ENCODE results near the gene ASXL2. TPM values are rescaled to one million over a fixed set of nuclear protein-coding genes. Genes with fewer than 3 reads are reported as not detected.

The ASXL2 gene
- total and polyA plus RNA-seq, 2 of the 13 experiments (the other 11 are each of a cell fraction or from before 2014, with no cell fraction given), result 12.1 to 19.2 TPM

GRCh38 chr2:25829828-25830227 is 48.5 kb downstream of the ASXL2 start (continued):
- TF ChIP-seq SNAI1 (CRISPR knock-in tag; IDR thresholded peaks at IDR 0.05; ENCODE audit: borderline replicate concordance) (no peak), HOXA9 (CRISPR knock-in tag; IDR thresholded peaks at IDR 0.05; ENCODE audit: borderline replicate concordance) (no peak), FOXO1 (CRISPR knock-in tag; IDR thresholded peaks at IDR 0.05) (0 out of 2 replicates have a peak, but pooled peaks have one; percentile 22), MYPOP (CRISPR knock-in tag; IDR thresholded peaks at IDR 0.05) (peak; percentile 56; the same call in 1 of the 2 replicates), SAP130 (CRISPR knock-in tag; IDR thresholded peaks at IDR 0.05; ENCODE audit: low read depth) (no peak), SRSF1 (optimal IDR thresholded peaks at IDR 0.05; ENCODE audit: low read depth, low read length) (no peak), PLSCR1 (CRISPR knock-in tag; IDR thresholded peaks at IDR 0.05; ENCODE audit: borderline replicate concordance) (no peak), ZMYM4 (CRISPR knock-in tag; IDR thresholded peaks at IDR 0.05) (peak; percentile 31; the same call in 1 of the 2 replicates)

GRCh38 chr2:25829377-25829704 is 48.9 kb downstream of the ASXL2 start:
- intact Hi-C loops (cut with micrococcal nuclease; ENCODE audit: unreplicated experiment) (no loop called here), in situ Hi-C loops (cut with HindIII; ENCODE audit: extremely low pct_ligation_motif_present, low pct_unique_long_range_greater_than_20kb) (no loop called here)
- ATAC-seq (peak; percentile 56), FAIRE-seq (no peak), DNase-seq (ENCODE audit: low spot score) (peak; percentile 28)
- Histone ChIP-seq H3K27me3 (ENCODE audit: control insufficient read depth in 1 of 2, insufficient read depth in 2 of 2, low read length in 2 of 2) (no peaks in the 10 kb centered on the region), H2AFZ (ENCODE audit: low read length) (no peak overlapping the region), H3K79me2 (ENCODE audit: insufficient read depth, low read length) (peaks cover 35% of the 10 kb centered on the region), H3K9ac (ENCODE audit: insufficient read depth, low read depth, low read length) (no peak overlapping the region), H3K4me1 (ENCODE audit: insufficient read depth, low read length) (peaks cover 37% of the 10 kb centered on the region), H3K4me3 (replicated peaks in 1 of 3; ENCODE audit: insufficient read depth in 1 of 3, low read depth in 2 of 3, low read length in 3 of 3) (no peak overlapping the region), H3K27ac (ENCODE audit: extremely low read length, insufficient read depth, low read length) (peak overlapping the region; percentile 59), H3K4me2 (ENCODE audit: low read depth, low read length) (peak overlapping the region; percentile 42), H3K36me3 (replicated peaks in 1 of 2; ENCODE audit: control insufficient read depth in 1 of 2, insufficient read depth in 2 of 2, low read length in 2 of 2) (peaks cover 3 to 16% of the 10 kb centered on the region in 2 experiments; a peak in 3 of 5 replicates), H4K20me1 (ENCODE audit: insufficient read depth, low read length) (peaks cover 8% of the 10 kb centered on the region), H3K9me3 (ENCODE audit: low read length) (no peaks in the 10 kb centered on the region)
- POLR2A ChIA-PET, result interaction anchor here (1.0 to 2.4 kb wide), 2 partner anchors 20 to 50 kb away, joined by 3 to 7 read pairs; no protein-coding TSS in a partner anchor
- 84% methylated on average over 1 of the region's 1 CpG for WGBS (ENCODE audit: low lambda C conversion rate)
- CTCF ChIA-PET (ENCODE audit: low intra/inter-chr PET ratio, low total read pairs), result no interaction called here
- no TSS peak for BruUV-seq (replicated peaks)
- TF ChIP-seq SOX13 (IDR thresholded peaks at IDR 0.05) (no peak), SOX13 (CRISPR knock-in tag; conservative IDR thresholded peaks at IDR 0.05 in 1 of 2, IDR thresholded peaks at IDR 0.05 in 1 of 2) (peak in 1 of 2 experiments; percentile 48; a peak in 1 of 4 replicates), ZNF280D (CRISPR knock-in tag; IDR thresholded peaks at IDR 0.05) (no peak), ARID3A (IDR thresholded peaks at IDR 0.05; ENCODE audit: low read depth, low read length) (peak; percentile 81), SOX5 (CRISPR knock-in tag; IDR thresholded peaks at IDR 0.05; ENCODE audit: borderline replicate concordance) (peak; percentile 4; the same call in 1 of the 2 replicates), FOXP1 (IDR thresholded peaks at IDR 0.05) (no peak), FOXP1 (CRISPR knock-in tag; IDR thresholded peaks at IDR 0.05) (0 out of 2 replicates have a peak, but pooled peaks have one; percentile 31)
